Thoracic aorta (tissue), 2 donors: ENCODE data around the gene SEL1L3. TPM values are rescaled to one million over a fixed set of nuclear protein-coding genes. Genes with fewer than 3 reads are reported as not detected.
A peak's percentile ranks its signal among the peaks of the same experiment; 100 is the strongest.

Experiments used
- ATAC-seq: fragments of 150-250 bp; one replicate; pipeline ENCODE4 v1.8.0; 2017; ENCODE audit warnings: low read depth; ENCODE audit not compliant: insufficient number of reproducible peaks, low FRiP score
- DNase-seq: peaks from one replicate; pipeline ENCODE4 v3.0.0-alpha.2; 2020; ENCODE audit warnings: low spot score
- H3K27ac ChIP-seq, 2 donors: fragments of 200-600 bp; sonication (generic); 1 replicate in 1 of 2; 2 replicates in 1 of 2; pipeline ENCODE4 v1.5.1; 2016; ENCODE audit warnings: mild to moderate bottlenecking in 2 of 2, moderate library complexity in 2 of 2
- H3K27me3 ChIP-seq: fragments of 200-600 bp; sonication (generic); replicated peaks from 2 replicates; pipeline ENCODE4 v1.6.0; 2016; ENCODE audit warnings: mild to moderate bottlenecking; ENCODE audit not compliant: insufficient read depth
- H3K36me3 ChIP-seq: fragments of 200-600 bp; sonication (generic); one replicate; pipeline ENCODE4 v1.5.1; 2016
- H3K4me1 ChIP-seq, 2 donors: fragments of 200-600 bp; sonication (generic); 1 replicate in 1 of 2; 2 replicates in 1 of 2; pipeline versions ENCODE4 v1.5.1 to v1.6.0; 2016; ENCODE audit warnings: low read depth in 2 of 2, mild to moderate bottlenecking in 1 of 2; ENCODE audit not compliant: control insufficient read depth in 1 of 2
- H3K4me3 ChIP-seq: fragments of 200-600 bp; sonication (generic); 2 replicates; pipeline ENCODE4 v1.5.1; 2016; ENCODE audit warnings: mild to moderate bottlenecking
- H3K9me3 ChIP-seq: fragments of 200-600 bp; sonication (generic); 2 replicates; pipeline ENCODE4 v1.5.1; 2016
- total RNA-seq, 2 donors: library from RNA; depleted of rRNA; stranded (reverse); fragments of >200 nt; gene quantifications; one replicate each; pipeline versions ENCODE4 v1.1.0 to v1.2.3, GENCODE V29; 2016
- TF ChIP-seq, protein P1 (sequence below): fragments of 200-600 bp; sonication (generic); IDR thresholded peaks from one replicate; pipeline ENCODE4 v1.5.1; 2019; ENCODE audit warnings: antibody characterized with exemption

The SEL1L3 gene
- total RNA-seq, 2 donors from 2014 or later: 9.9 to 34.8 TPM

- Histone ChIP-seq H3K9me3 (no peaks in the 10 kb centered on the region), H3K27ac (no peak overlapping the region), H3K36me3 (no peaks in the 10 kb centered on the region), H3K4me1 (no peaks in the 10 kb centered on the region), H3K27me3 (no peaks in the 10 kb centered on the region), H3K4me3 (no peak overlapping the region)
- no peak for DNase-seq
- ATAC-seq: no peak
- TF ChIP-seq, protein P1, sequence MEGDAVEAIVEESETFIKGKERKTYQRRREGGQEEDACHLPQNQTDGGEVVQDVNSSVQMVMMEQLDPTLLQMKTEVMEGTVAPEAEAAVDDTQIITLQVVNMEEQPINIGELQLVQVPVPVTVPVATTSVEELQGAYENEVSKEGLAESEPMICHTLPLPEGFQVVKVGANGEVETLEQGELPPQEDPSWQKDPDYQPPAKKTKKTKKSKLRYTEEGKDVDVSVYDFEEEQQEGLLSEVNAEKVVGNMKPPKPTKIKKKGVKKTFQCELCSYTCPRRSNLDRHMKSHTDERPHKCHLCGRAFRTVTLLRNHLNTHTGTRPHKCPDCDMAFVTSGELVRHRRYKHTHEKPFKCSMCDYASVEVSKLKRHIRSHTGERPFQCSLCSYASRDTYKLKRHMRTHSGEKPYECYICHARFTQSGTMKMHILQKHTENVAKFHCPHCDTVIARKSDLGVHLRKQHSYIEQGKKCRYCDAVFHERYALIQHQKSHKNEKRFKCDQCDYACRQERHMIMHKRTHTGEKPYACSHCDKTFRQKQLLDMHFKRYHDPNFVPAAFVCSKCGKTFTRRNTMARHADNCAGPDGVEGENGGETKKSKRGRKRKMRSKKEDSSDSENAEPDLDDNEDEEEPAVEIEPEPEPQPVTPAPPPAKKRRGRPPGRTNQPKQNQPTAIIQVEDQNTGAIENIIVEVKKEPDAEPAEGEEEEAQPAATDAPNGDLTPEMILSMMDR: no peak
Measured at GRCh38 chr4:25852103-25852502, 10.7 kb downstream of the SEL1L3 start.

DNA sequence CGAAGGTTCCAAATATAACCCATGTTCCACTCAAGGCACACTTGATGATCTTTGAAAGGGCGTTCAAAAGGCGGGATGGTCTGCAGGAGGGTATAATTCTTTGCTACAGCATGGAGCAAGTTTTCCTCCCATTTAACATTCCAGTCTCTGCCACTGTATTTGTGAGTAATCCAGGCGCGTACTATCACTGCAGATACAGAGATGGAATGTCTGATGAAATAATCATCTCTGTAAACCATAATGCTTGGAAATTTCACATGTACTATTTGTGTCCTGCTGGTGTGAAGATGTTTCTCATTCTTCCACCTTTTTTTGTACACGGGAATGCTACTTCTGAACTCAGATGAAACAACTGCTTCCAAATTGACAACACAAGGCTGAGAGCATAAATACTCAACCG, 15.5 kb downstream of the SEL1L3 start:
- Histone ChIP-seq H3K27ac (no peak overlapping the region), H3K27me3 (no peaks in the 10 kb centered on the region), H3K9me3 (no peaks in the 10 kb centered on the region), H3K4me3 (no peak overlapping the region), H3K4me1 (peaks cover 3 to 10% of the 10 kb centered on the region in 2 donors), H3K36me3 (no peaks in the 10 kb centered on the region)
- TF ChIP-seq, protein P1: no peak
- DNase-seq (no peak), ATAC-seq (no peak)

DNA sequence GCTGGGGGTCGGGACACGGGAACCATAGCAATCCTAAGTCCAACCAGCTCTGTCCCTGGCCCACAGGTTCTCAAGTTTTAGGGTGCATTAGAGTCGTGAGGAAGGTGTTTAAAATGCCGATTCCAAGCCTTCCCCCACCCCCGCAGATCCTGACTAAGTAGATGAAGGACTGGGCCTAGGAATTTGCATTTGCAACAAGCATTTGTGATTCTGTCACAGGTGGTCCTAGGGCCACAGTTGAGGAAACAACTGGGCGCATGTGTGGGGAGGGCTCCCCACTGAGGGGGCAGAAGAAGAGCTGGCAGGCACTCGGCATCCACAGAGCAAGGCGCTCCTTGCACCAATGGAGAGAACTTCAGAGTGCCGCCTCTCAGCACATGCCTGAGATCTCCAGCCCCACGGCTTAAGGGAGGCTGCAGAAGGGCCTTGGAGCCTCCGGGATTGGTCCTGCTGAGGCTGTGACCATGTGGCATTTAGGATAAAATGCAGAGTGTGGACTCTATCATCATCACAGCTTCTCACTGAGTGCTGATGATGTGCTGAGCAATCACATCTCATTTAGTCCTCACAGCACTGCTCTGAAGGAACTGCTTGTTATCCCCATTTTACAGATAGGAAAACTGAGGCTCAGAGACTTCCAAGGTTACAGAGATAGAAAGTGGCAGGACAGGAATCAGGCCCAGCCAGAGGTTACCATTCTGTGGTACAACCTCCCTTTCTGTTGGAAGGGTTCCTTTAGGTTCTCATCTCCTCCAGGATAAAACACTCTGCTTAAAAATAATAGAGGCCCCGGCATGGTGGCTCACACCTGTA, 16.7 kb downstream of the SEL1L3 start:
- Histone ChIP-seq H3K4me1 (peaks cover 3 to 10% of the 10 kb centered on the region in 2 donors), H3K27ac (no peak overlapping the region), H3K9me3 (no peaks in the 10 kb centered on the region), H3K36me3 (no peaks in the 10 kb centered on the region), H3K27me3 (no peaks in the 10 kb centered on the region), H3K4me3 (no peak overlapping the region)
- ATAC-seq (no peak), DNase-seq (no peak)
- TF ChIP-seq, protein P1: no peak

GRCh38 chr4:25844961-25845712, 17.7 kb downstream of the SEL1L3 start:
- Histone ChIP-seq H3K4me3 (no peak overlapping the region), H3K9me3 (no peaks in the 10 kb centered on the region), H3K27ac (no peak overlapping the region), H3K27me3 (no peaks in the 10 kb centered on the region), H3K4me1 (peaks cover 3 to 10% of the 10 kb centered on the region in 2 donors), H3K36me3 (no peaks in the 10 kb centered on the region)
- ATAC-seq (no peak), DNase-seq (no peak)
- TF ChIP-seq, protein P1: no peak

GRCh38 chr4:25843340-25844097, 19.3 kb downstream of the SEL1L3 start:
- TF ChIP-seq, protein P1: no peak
- ATAC-seq (no peak), DNase-seq (no peak)
- H3K4me1 ChIP-seq: peaks cover 3 to 10% of the 10 kb centered on the region in 2 donors
- no peaks in the 10 kb centered on the region for H3K27me3 ChIP-seq
- H3K36me3 ChIP-seq: no peaks in the 10 kb centered on the region
- no peak overlapping the region for H3K27ac ChIP-seq
- no peaks in the 10 kb centered on the region for H3K9me3 ChIP-seq
- H3K4me3 ChIP-seq: peak overlapping the region; percentile 44
